WTC11 (cell line): Measurements from ENCODE around the gene HLTF. TPM values are rescaled to one million over a fixed set of nuclear protein-coding genes. Genes with fewer than 3 reads are reported as not detected.

Experiments
- ATAC-seq: fragments of 200-7000 bp; cut with Tn5 transposase; 2 replicates; pipeline ENCODE4 v1.10.0; 2021; ENCODE audit warnings: mild to moderate bottlenecking, moderate library complexity
- CTCF ChIA-PET: fragments of 300-600 bp; sonication (Branson Sonifier 250); formaldehyde crosslinking; loops from one replicate; lab custom pipeline; 2021; ENCODE audit warnings: antibody characterized with exemption; lab: Charles Lee
- POLR2A ChIA-PET: fragments of 350-600 bp; sonication (Branson Sonifier 250); formaldehyde crosslinking; loops from one replicate; lab custom pipeline; 2021; ENCODE audit warnings: antibody characterized with exemption; lab: Charles Lee
- DNase-seq: peaks from one replicate; pipeline ENCODE4 v3.0.0; 2021; ENCODE audit warnings: low spot score
- H3K27ac Mint-ChIP-seq: 2 replicates; pipeline ENCODE4 v1.8.0; 2021; ENCODE audit warnings: mixed read lengths
- H3K27me3 Mint-ChIP-seq: 2 replicates; pipeline ENCODE4 v1.8.0; 2021; ENCODE audit warnings: low read depth, mild to moderate bottlenecking, moderate library complexity, mixed read lengths
- H3K36me3 Mint-ChIP-seq: 2 replicates; pipeline ENCODE4 v1.8.0; 2021; ENCODE audit warnings: mixed read lengths
- H3K4me1 Mint-ChIP-seq: 2 replicates; pipeline ENCODE4 v1.8.0; 2022; ENCODE audit warnings: mixed read lengths
- H3K4me3 Mint-ChIP-seq: 2 replicates; pipeline ENCODE4 v1.8.0; 2021; ENCODE audit warnings: mild to moderate bottlenecking, moderate library complexity, mixed read lengths
- H3K9me3 Mint-ChIP-seq: 2 replicates; pipeline ENCODE4 v1.8.0; 2021; ENCODE audit warnings: mixed read lengths
- CBFB ChIP-seq: sonication (generic); formaldehyde crosslinking; IDR thresholded peaks from 2 replicates; pipeline ENCODE4 v1.8.1; 2022; ENCODE audit warnings: mild to moderate bottlenecking, low read depth, missing genetic modification reagents
- CREM ChIP-seq: sonication (generic); formaldehyde crosslinking; IDR thresholded peaks from 2 replicates; pipeline ENCODE4 v1.8.1; 2022; ENCODE audit warnings: mild to moderate bottlenecking, missing genetic modification reagents, moderate library complexity
- CTCF ChIP-seq: fragments of 200-600 bp; IDR thresholded peaks from 2 replicates; pipeline ENCODE4 v1.8.0; 2022; ENCODE audit warnings: antibody characterized with exemption
- HMGA2 ChIP-seq: fragments of 250-450 bp; sonication (Bioruptor Pico); IDR thresholded peaks from 2 replicates; pipeline ENCODE4 v1.4.0; 2021; ENCODE audit warnings: mild to moderate bottlenecking, moderate library complexity
- NR2C2 ChIP-seq: sonication (generic); formaldehyde crosslinking; IDR thresholded peaks from 2 replicates; pipeline ENCODE4 v1.8.0; 2022; ENCODE audit warnings: mild to moderate bottlenecking, missing genetic modification reagents
- RORB ChIP-seq: fragments of 250-450 bp; sonication (Bioruptor Pico); IDR thresholded peaks from 2 replicates; pipeline ENCODE4 v1.9.0; 2021; ENCODE audit warnings: mild to moderate bottlenecking
- SP1 ChIP-seq: sonication (generic); formaldehyde crosslinking; conservative IDR thresholded peaks from 2 replicates; pipeline ENCODE4 v1.8.1; 2022; ENCODE audit warnings: missing genetic modification reagents
- TEAD1 ChIP-seq: sonication (generic); formaldehyde crosslinking; IDR thresholded peaks from 2 replicates; pipeline ENCODE4 v1.8.0; 2022; ENCODE audit warnings: mild to moderate bottlenecking, missing genetic modification reagents
- TP53 ChIP-seq: sonication (generic); formaldehyde crosslinking; IDR thresholded peaks from 2 replicates; pipeline ENCODE4 v1.8.1; 2023; ENCODE audit warnings: mild to moderate bottlenecking, missing genetic modification reagents
- ZNF232 ChIP-seq: sonication (generic); formaldehyde crosslinking; IDR thresholded peaks from 2 replicates; pipeline ENCODE4 v1.8.0; 2022; ENCODE audit warnings: mild to moderate bottlenecking, missing genetic modification reagents
- ZNF416 ChIP-seq: fragments of 250-450 bp; sonication (Bioruptor Pico); IDR thresholded peaks from 2 replicates; pipeline ENCODE4 v1.9.0; 2021; ENCODE audit warnings: mild to moderate bottlenecking, inconsistent platforms
- ZNF512 ChIP-seq: sonication (generic); formaldehyde crosslinking; IDR thresholded peaks from 2 replicates; pipeline ENCODE4 v1.8.1; 2022; ENCODE audit warnings: missing genetic modification reagents, borderline replicate concordance
- total RNA-seq: library from RNA; stranded (reverse); gene quantifications from 3 replicates; pipeline ENCODE4 v1.2.3, GENCODE V29; 2021
- TF ChIP-seq, protein P1 (sequence below): sonication (generic); formaldehyde crosslinking; IDR thresholded peaks from 2 replicates; pipeline ENCODE4 v1.8.1; 2023; ENCODE audit warnings: mild to moderate bottlenecking, missing genetic modification reagents, borderline replicate concordance
- TF ChIP-seq, protein P2 (sequence below): sonication (generic); formaldehyde crosslinking; IDR thresholded peaks from 2 replicates; pipeline ENCODE4 v1.8.0; 2022; ENCODE audit warnings: mild to moderate bottlenecking, missing genetic modification reagents
- TF ChIP-seq, protein P3 (sequence below): sonication (generic); formaldehyde crosslinking; IDR thresholded peaks from 2 replicates; pipeline ENCODE4 v1.8.0; 2023; ENCODE audit warnings: mild to moderate bottlenecking, missing genetic modification reagents

HLTF gene
- total RNA-seq, 1 experiment from 2014 or later, result 62.4 TPM

DNA sequence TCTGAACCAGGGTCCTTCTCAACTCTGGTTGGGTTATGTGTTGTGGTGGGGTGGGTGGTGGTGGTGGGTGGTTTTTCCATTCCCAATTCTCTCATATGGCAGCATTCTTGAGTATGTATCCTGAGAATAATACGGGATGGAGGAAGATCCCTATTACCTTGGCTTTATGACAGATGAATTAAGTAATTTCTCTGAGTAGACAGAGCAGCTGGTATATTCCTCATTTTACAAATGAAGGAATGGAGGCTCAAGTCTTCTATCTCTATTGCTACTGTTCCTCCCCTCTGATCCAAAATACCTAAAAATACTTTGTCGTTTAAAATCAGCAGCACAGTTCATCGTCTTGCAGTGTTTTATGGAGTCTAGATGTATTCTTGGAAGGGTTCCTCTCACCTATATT lies 84.6 kb downstream of the HLTF start:
- ChIA-PET CTCF (interaction anchor here (1.4 kb wide), 1 partner anchor 46 kb away, joined by 3 read pairs; no protein-coding TSS in a partner anchor), POLR2A (no interaction called here)
- ATAC-seq (no peak), DNase-seq (no peak)
- TF ChIP-seq TP53 (CRISPR knock-in tag) (no peak), HMGA2 (no peak), ZNF232 (no peak), NR2C2 (CRISPR knock-in tag) (no peak), TEAD1 (no peak), SP1 (CRISPR knock-in tag) (no peak), RORB (CRISPR knock-in tag) (no peak), ZNF512 (CRISPR knock-in tag) (no peak), CREM (no peak)
- TF ChIP-seq, protein P1, sequence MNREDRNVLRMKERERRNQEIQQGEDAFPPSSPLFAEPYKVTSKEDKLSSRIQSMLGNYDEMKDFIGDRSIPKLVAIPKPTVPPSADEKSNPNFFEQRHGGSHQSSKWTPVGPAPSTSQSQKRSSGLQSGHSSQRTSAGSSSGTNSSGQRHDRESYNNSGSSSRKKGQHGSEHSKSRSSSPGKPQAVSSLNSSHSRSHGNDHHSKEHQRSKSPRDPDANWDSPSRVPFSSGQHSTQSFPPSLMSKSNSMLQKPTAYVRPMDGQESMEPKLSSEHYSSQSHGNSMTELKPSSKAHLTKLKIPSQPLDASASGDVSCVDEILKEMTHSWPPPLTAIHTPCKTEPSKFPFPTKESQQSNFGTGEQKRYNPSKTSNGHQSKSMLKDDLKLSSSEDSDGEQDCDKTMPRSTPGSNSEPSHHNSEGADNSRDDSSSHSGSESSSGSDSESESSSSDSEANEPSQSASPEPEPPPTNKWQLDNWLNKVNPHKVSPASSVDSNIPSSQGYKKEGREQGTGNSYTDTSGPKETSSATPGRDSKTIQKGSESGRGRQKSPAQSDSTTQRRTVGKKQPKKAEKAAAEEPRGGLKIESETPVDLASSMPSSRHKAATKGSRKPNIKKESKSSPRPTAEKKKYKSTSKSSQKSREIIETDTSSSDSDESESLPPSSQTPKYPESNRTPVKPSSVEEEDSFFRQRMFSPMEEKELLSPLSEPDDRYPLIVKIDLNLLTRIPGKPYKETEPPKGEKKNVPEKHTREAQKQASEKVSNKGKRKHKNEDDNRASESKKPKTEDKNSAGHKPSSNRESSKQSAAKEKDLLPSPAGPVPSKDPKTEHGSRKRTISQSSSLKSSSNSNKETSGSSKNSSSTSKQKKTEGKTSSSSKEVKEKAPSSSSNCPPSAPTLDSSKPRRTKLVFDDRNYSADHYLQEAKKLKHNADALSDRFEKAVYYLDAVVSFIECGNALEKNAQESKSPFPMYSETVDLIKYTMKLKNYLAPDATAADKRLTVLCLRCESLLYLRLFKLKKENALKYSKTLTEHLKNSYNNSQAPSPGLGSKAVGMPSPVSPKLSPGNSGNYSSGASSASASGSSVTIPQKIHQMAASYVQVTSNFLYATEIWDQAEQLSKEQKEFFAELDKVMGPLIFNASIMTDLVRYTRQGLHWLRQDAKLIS (CRISPR knock-in tag), result no peak
- TF ChIP-seq, protein P2, sequence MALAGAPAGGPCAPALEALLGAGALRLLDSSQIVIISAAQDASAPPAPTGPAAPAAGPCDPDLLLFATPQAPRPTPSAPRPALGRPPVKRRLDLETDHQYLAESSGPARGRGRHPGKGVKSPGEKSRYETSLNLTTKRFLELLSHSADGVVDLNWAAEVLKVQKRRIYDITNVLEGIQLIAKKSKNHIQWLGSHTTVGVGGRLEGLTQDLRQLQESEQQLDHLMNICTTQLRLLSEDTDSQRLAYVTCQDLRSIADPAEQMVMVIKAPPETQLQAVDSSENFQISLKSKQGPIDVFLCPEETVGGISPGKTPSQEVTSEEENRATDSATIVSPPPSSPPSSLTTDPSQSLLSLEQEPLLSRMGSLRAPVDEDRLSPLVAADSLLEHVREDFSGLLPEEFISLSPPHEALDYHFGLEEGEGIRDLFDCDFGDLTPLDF (CRISPR knock-in tag), result no peak
- Mint-ChIP-seq H3K27me3 (no peaks in the 10 kb centered on the region), H3K4me1 (peaks cover 57% of the 10 kb centered on the region), H3K4me3 (no peak overlapping the region), H3K27ac (no peak overlapping the region), H3K36me3 (peaks cover 4% of the 10 kb centered on the region), H3K9me3 (no peaks in the 10 kb centered on the region)

GRCh38 chr3:149000206-149000745 lies 86.1 kb downstream of the HLTF start:
- Mint-ChIP-seq H3K4me3 (no peak overlapping the region), H3K27me3 (no peaks in the 10 kb centered on the region), H3K4me1 (peaks cover 53% of the 10 kb centered on the region), H3K36me3 (peaks cover 18% of the 10 kb centered on the region), H3K9me3 (no peaks in the 10 kb centered on the region), H3K27ac (no peak overlapping the region)
- no peak for ATAC-seq
- ChIA-PET CTCF (interaction anchor here (2.6 kb wide), 1 partner anchor 42 kb away, joined by 7 read pairs; no protein-coding TSS in a partner anchor), POLR2A (interaction anchor here (0.5 kb wide), 1 partner anchor 251 kb away, joined by 5 read pairs; no protein-coding TSS in a partner anchor)
- DNase-seq, result no peak
- TF ChIP-seq, protein P3, sequence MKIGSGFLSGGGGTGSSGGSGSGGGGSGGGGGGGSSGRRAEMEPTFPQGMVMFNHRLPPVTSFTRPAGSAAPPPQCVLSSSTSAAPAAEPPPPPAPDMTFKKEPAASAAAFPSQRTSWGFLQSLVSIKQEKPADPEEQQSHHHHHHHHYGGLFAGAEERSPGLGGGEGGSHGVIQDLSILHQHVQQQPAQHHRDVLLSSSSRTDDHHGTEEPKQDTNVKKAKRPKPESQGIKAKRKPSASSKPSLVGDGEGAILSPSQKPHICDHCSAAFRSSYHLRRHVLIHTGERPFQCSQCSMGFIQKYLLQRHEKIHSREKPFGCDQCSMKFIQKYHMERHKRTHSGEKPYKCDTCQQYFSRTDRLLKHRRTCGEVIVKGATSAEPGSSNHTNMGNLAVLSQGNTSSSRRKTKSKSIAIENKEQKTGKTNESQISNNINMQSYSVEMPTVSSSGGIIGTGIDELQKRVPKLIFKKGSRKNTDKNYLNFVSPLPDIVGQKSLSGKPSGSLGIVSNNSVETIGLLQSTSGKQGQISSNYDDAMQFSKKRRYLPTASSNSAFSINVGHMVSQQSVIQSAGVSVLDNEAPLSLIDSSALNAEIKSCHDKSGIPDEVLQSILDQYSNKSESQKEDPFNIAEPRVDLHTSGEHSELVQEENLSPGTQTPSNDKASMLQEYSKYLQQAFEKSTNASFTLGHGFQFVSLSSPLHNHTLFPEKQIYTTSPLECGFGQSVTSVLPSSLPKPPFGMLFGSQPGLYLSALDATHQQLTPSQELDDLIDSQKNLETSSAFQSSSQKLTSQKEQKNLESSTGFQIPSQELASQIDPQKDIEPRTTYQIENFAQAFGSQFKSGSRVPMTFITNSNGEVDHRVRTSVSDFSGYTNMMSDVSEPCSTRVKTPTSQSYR, result no peak
- TF ChIP-seq CBFB (CRISPR knock-in tag) (no peak), CTCF (no peak), ZNF416 (CRISPR knock-in tag) (no peak)
- TF ChIP-seq, all 79 proteins: peak for 0
